SK-N-SH (cell line): ENCODE data around the gene NAALADL1. TPM values are rescaled to one million over a fixed set of nuclear protein-coding genes. Genes with fewer than 3 reads are reported as not detected.
A peak's percentile ranks its signal among the peaks of the same experiment; 100 is the strongest.

Experiments
- CTCF ChIA-PET: fragments of 300-600, 350-600 bp; formaldehyde crosslinking; extraction: SDS; loops from one replicate; lab custom pipeline; 2021; lab: Yijun Ruan, JAX
- POLR2A ChIA-PET: fragments of 350-600 bp; sonication (Branson Sonifier 250); formaldehyde crosslinking; extraction: SDS; loops from one replicate; lab custom pipeline; 2020; ENCODE audit warnings: antibody characterized with exemption, inconsistent platforms; lab: Yijun Ruan, JAX
- DNase-seq: peaks from one replicate; pipeline ENCODE4 v3.0.0; 2012
- H2AFZ ChIP-seq: fragments of 200-600 bp; sonication (generic); 2 replicates; pipeline ENCODE4 v1.8.1; 2016; ENCODE audit warnings: antibody characterized with exemption, mild to moderate bottlenecking, low read depth
- H3F3A ChIP-seq: fragments of 200-600 bp; sonication (generic); replicated peaks from 2 replicates; pipeline ENCODE3; 2016; ENCODE audit warnings: antibody characterized with exemption, mild to moderate bottlenecking; ENCODE audit not compliant: insufficient read depth
- H3K27ac ChIP-seq, 2 experiments: fragments of 200-500 bp in 1 of 2; fragments of 200-600 bp in 1 of 2; sonication (Bioruptor generic) in 1 of 2; sonication (generic), shearing (Covaris generic) in 1 of 2; 2 replicates each; pipeline versions ENCODE4 v1.5.1 to v1.6.1; 2014 to 2016; ENCODE audit warnings: low read depth in 2 of 2, inconsistent platforms in 1 of 2, low read length in 1 of 2, mild to moderate bottlenecking in 1 of 2, mixed read lengths in 1 of 2
- H3K27me3 ChIP-seq: fragments of 200-600 bp; sonication (generic), shearing (Covaris generic); 2 replicates; pipeline ENCODE4 v1.6.1; 2016; ENCODE audit warnings: mixed run types; ENCODE audit not compliant: insufficient read depth
- H3K36me3 ChIP-seq, 2 experiments: fragments of 200-500 bp in 1 of 2; fragments of 200-600 bp in 1 of 2; sonication (Bioruptor generic) in 1 of 2; sonication (generic) in 1 of 2; replicated peaks in 1 of 2; 2 replicates each; pipeline versions ENCODE3 to v1.5.1; 2014 to 2016; ENCODE audit warnings: low read length in 1 of 2, mild to moderate bottlenecking in 1 of 2; ENCODE audit not compliant: insufficient read depth in 2 of 2, control insufficient read depth in 1 of 2
- H3K4me1 ChIP-seq, 2 experiments: fragments of 200-500 bp in 1 of 2; fragments of 200-600 bp in 1 of 2; sonication (Bioruptor generic) in 1 of 2; sonication (generic), shearing (Covaris generic) in 1 of 2; 2 replicates each; pipeline versions ENCODE4 v1.5.1 to v1.6.1; 2014 to 2016; ENCODE audit warnings: low read depth in 1 of 2, low read length in 1 of 2, mixed run types in 1 of 2; ENCODE audit not compliant: insufficient read depth in 2 of 2, control insufficient read depth in 1 of 2
- H3K4me2 ChIP-seq: fragments of 200-600 bp; sonication (generic), shearing (Covaris generic); 2 replicates; pipeline ENCODE4 v1.6.1; 2017; ENCODE audit warnings: mixed run types
- H3K4me3 ChIP-seq, 2 experiments: fragments of 200-500 bp in 1 of 2; fragments of 200-600 bp in 1 of 2; sonication (Bioruptor generic) in 1 of 2; sonication (generic), shearing (Covaris generic) in 1 of 2; 2 replicates each; pipeline versions ENCODE4 v1.5.1 to v1.8.1; 2014 to 2016; ENCODE audit warnings: low read depth in 2 of 2, inconsistent platforms in 1 of 2, low read length in 1 of 2, mild to moderate bottlenecking in 1 of 2, mixed read lengths in 1 of 2, moderate library complexity in 1 of 2
- H3K79me2 ChIP-seq: fragments of 200-600 bp; sonication (generic); 2 replicates; pipeline ENCODE4 v1.8.1; 2017; ENCODE audit warnings: mild to moderate bottlenecking; ENCODE audit not compliant: insufficient read depth
- H3K9ac ChIP-seq: fragments of 200-600 bp; sonication (generic); 2 replicates; pipeline ENCODE4 v1.6.1; 2017; ENCODE audit warnings: mixed run types
- H3K9me2 ChIP-seq: fragments of 200-600 bp; sonication (generic); 2 replicates; pipeline ENCODE4 v1.6.1; 2017; ENCODE audit warnings: mixed run types
- H3K9me3 ChIP-seq: fragments of 200-600 bp; sonication (generic); 2 replicates; pipeline ENCODE4 v1.6.1; 2017; ENCODE audit warnings: mixed run types, mild to moderate bottlenecking, moderate library complexity
- H4K20me1 ChIP-seq: fragments of 200-600 bp; sonication (generic); 2 replicates; pipeline ENCODE4 v1.6.1; 2017; ENCODE audit warnings: mild to moderate bottlenecking, mixed run types; ENCODE audit not compliant: insufficient read depth
- ELF1 ChIP-seq: IDR thresholded peaks from 2 replicates; pipeline ENCODE4 v1.4.0; 2012
- GABPA ChIP-seq: IDR thresholded peaks from 2 replicates; pipeline ENCODE4 v1.4.0; 2012; ENCODE audit warnings: low read depth, mild to moderate bottlenecking
- GATA2 ChIP-seq: sonication (generic); formaldehyde crosslinking; IDR thresholded peaks from 2 replicates; pipeline ENCODE4 v1.5.0; 2020; ENCODE audit warnings: mild to moderate bottlenecking, missing genetic modification reagents
- RCOR1 ChIP-seq: fragments of 150-350 bp; IDR thresholded peaks from 2 replicates; pipeline ENCODE4 v1.6.1; 2017; ENCODE audit warnings: antibody characterized with exemption, low read length
- RXRA ChIP-seq: IDR thresholded peaks from 2 replicates; pipeline ENCODE4 v1.4.0; 2012; ENCODE audit warnings: low read depth, mild to moderate bottlenecking, borderline replicate concordance
- SMC3 ChIP-seq: IDR thresholded peaks from 2 replicates; pipeline ENCODE4 v1.6.1; 2012; ENCODE audit warnings: low read depth, low read length, improper control_type of control experiment
- TCF12 ChIP-seq: IDR thresholded peaks from 2 replicates; pipeline ENCODE4 v1.4.0; 2012
- TEAD4 ChIP-seq: IDR thresholded peaks from 2 replicates; pipeline ENCODE4 v1.4.0; 2012; ENCODE audit warnings: mild to moderate bottlenecking, borderline replicate concordance; ENCODE audit not compliant: insufficient read depth
- WGBS: methylation state at CpG from one replicate; pipeline ENCODE4 v1.1.6; 2017; ENCODE audit warnings: low lambda C conversion rate; 5-methylcytosine and 5-hydroxymethylcytosine counted together
- polyA plus RNA-seq, 3 experiments: library from polyadenylated mRNA; depleted of rRNA; stranded (reverse); fragments of >200 nt; gene quantifications; 2 replicates each; pipeline ENCODE4 v1.2.3, GENCODE V29; 2012
- TF ChIP-seq, protein P1 (sequence below): fragments of 150-350 bp; IDR thresholded peaks from 2 replicates; pipeline ENCODE4 v1.6.1; 2016; ENCODE audit warnings: mild to moderate bottlenecking, low read depth, low read length
- TF ChIP-seq, protein P2 (sequence below): IDR thresholded peaks from 2 replicates; pipeline ENCODE4 v1.4.0; 2012; ENCODE audit warnings: low read depth, borderline replicate concordance
- TF ChIP-seq, protein P3 (sequence below): fragments of 200-600 bp; sonication (generic); IDR thresholded peaks from 2 replicates; pipeline ENCODE4 v1.6.1; 2017; ENCODE audit warnings: antibody characterized with exemption, mild to moderate bottlenecking, moderate library complexity

Gene NAALADL1
- polyA plus RNA-seq, 1 of the 3 experiments (the other 2 are of a cell fraction) = not detected

DNA sequence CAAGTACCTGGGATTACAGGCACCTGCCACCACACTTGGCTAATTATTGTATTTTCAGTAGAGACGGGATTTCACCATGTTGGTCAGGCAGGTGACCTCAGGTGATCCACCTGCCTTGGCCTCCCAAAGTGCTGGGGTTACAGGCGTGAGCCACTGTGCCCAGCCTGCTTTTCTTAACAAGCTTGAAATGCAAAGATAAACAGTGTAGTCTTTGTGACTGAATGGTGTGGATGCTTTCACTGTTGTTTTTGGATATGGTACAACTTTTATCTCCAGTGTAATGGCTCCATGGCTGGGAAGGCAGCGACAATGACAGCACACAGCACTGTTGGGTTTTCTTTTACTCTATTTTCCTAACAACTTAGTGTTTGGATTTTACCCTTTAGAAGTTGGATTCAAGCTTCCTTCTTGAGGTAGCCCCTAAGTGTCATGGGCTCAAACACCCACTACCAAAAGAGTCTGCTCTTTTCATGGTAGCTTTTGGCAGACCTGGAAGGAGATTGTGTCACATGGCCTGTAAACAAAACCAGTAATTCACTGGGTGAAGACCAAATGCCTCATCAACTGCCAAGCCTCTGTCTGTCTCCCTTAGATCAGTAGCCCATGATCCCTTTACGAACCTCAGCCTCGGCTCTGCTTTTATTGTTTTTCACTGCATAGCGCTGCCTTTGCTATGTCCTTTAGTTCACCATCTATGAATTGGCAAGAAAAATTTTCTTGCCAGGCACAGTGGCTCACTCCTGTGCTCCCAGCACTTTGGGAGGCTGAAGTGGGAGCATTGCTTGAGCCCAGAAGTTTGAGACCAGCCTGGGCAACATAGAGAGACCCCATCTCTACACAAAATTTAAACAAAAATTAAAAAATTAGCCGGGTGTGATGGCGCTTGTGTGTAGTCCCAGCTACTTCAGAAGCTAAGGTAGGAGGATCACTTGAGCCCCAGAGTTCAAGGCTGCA, 44.1 kb upstream of the NAALADL1 start:
- no peaks in the 10 kb centered on the region for H3K9me3 ChIP-seq
- H4K20me1 ChIP-seq = peaks cover 9% of the 10 kb centered on the region
- H3F3A ChIP-seq = no peaks in the 10 kb centered on the region
- H3K9ac ChIP-seq = no peak overlapping the region
- H3K9me2 ChIP-seq = no peaks in the 10 kb centered on the region
- H3K4me1 ChIP-seq = no peaks in the 10 kb centered on the region; a peak in 1 of 4 replicates
- ChIA-PET POLR2A (interaction anchor here (0.8 to 2.5 kb wide), 2 partner anchors 9 to 89 kb away, joined by 7 to 8 read pairs; partner anchors contain the start of gene TM7SF2), CTCF (interaction anchor here (12.6 kb wide), 1 partner anchor 10 kb away, joined by 150 read pairs; the partner anchor contains the start of gene TM7SF2)
- peaks cover 70% of the 10 kb centered on the region for H3K79me2 ChIP-seq
- no peak overlapping the region for H3K4me3 ChIP-seq
- H2AFZ ChIP-seq = no peak overlapping the region
- H3K27ac ChIP-seq = peak overlapping the region in 1 of 2 experiments; percentile 21; a peak in 1 of 4 replicates
- TF ChIP-seq, protein P1, sequence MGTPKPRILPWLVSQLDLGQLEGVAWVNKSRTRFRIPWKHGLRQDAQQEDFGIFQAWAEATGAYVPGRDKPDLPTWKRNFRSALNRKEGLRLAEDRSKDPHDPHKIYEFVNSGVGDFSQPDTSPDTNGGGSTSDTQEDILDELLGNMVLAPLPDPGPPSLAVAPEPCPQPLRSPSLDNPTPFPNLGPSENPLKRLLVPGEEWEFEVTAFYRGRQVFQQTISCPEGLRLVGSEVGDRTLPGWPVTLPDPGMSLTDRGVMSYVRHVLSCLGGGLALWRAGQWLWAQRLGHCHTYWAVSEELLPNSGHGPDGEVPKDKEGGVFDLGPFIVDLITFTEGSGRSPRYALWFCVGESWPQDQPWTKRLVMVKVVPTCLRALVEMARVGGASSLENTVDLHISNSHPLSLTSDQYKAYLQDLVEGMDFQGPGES = no peak
- TF ChIP-seq TEAD4 = no peak
- TF ChIP-seq, protein P2, sequence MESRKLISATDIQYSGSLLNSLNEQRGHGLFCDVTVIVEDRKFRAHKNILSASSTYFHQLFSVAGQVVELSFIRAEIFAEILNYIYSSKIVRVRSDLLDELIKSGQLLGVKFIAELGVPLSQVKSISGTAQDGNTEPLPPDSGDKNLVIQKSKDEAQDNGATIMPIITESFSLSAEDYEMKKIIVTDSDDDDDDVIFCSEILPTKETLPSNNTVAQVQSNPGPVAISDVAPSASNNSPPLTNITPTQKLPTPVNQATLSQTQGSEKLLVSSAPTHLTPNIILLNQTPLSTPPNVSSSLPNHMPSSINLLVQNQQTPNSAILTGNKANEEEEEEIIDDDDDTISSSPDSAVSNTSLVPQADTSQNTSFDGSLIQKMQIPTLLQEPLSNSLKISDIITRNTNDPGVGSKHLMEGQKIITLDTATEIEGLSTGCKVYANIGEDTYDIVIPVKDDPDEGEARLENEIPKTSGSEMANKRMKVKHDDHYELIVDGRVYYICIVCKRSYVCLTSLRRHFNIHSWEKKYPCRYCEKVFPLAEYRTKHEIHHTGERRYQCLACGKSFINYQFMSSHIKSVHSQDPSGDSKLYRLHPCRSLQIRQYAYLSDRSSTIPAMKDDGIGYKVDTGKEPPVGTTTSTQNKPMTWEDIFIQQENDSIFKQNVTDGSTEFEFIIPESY = no peak
- TF ChIP-seq ELF1 = no peak
- TF ChIP-seq RCOR1 = no peak
- TF ChIP-seq TCF12 = no peak
- no peak for TF ChIP-seq SMC3
- no peak for TF ChIP-seq RXRA
- H3K4me2 ChIP-seq = no peak overlapping the region
- no peak for DNase-seq
- WGBS = 88% methylated on average over 8 of the region's 8 CpGs
- H3K27me3 ChIP-seq = no peaks in the 10 kb centered on the region
- peaks cover under 1 to 8% of the 10 kb centered on the region in 2 experiments for H3K36me3 ChIP-seq

DNA sequence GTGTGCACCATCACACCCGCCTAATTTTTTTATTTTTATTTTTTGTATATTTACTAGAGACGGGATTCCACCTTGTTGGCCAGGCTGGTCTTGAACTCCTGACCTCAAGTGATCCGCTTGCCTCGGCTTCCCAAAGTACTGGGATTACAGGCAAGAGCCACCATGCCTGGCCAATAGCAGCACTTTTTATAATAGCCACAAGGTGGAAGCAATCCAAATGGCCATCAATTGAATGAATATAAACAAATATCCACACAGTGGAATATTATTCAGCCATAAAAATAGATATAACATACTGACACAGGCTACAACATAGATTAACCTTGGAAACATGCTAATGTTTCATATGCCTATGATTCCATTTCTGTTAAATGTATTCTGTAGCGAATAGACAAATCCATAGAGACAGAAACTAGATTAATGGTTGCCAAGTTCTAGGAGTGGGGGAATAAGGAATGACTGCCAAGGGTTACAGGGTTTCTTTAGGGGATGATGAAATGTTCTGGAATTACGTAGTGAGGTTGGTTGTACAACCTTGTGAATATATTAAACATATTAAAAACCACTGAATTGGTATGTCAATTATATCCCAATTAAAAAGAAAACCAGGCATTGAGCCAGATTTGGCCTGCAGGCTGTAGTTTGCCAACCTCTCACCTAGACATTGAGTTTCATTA, 42.5 kb upstream of the NAALADL1 start:
- Histone ChIP-seq H3K4me1 (peaks cover 0 to 7% of the 10 kb centered on the region in 2 experiments; a peak in 1 of 4 replicates), H3K9ac (no peak overlapping the region), H3K36me3 (peaks cover 0 to 8% of the 10 kb centered on the region in 2 experiments), H2AFZ (no peak overlapping the region), H3K79me2 (peaks cover 73% of the 10 kb centered on the region), H3F3A (no peaks in the 10 kb centered on the region), H3K4me3 (no peak overlapping the region), H3K9me2 (no peaks in the 10 kb centered on the region), H3K27me3 (no peaks in the 10 kb centered on the region), H3K27ac (no peak overlapping the region), H3K9me3 (no peaks in the 10 kb centered on the region), H3K4me2 (no peak overlapping the region), H4K20me1 (peaks cover 9% of the 10 kb centered on the region)
- CTCF ChIA-PET = interaction anchor here (1.1 to 12.6 kb wide), 2 partner anchors 8 to 11 kb away, joined by 5 to 150 read pairs; partner anchors contain the start of gene TM7SF2
- POLR2A ChIA-PET = interaction anchor here (3.4 kb wide), 1 partner anchor 10 kb away, joined by 27 read pairs; the partner anchor contains the start of gene TM7SF2
- TF ChIP-seq GABPA (no peak), GATA2 (no peak)
- TF ChIP-seq, protein P3, sequence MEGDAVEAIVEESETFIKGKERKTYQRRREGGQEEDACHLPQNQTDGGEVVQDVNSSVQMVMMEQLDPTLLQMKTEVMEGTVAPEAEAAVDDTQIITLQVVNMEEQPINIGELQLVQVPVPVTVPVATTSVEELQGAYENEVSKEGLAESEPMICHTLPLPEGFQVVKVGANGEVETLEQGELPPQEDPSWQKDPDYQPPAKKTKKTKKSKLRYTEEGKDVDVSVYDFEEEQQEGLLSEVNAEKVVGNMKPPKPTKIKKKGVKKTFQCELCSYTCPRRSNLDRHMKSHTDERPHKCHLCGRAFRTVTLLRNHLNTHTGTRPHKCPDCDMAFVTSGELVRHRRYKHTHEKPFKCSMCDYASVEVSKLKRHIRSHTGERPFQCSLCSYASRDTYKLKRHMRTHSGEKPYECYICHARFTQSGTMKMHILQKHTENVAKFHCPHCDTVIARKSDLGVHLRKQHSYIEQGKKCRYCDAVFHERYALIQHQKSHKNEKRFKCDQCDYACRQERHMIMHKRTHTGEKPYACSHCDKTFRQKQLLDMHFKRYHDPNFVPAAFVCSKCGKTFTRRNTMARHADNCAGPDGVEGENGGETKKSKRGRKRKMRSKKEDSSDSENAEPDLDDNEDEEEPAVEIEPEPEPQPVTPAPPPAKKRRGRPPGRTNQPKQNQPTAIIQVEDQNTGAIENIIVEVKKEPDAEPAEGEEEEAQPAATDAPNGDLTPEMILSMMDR = peak; percentile 35; the same call in 1 of the 2 replicates
- TF ChIP-seq, protein P1 = no peak
- DNase-seq = no peak
- WGBS = 92% methylated on average over 6 of the region's 6 CpGs
